GM10248 (cell line): ENCODE data around the gene ASMTL.
"Not testable (repeated sequence)": the region's sequence is repeated elsewhere in the genome, so short reads cannot be mapped to it uniquely, and the experiment has no call there.

Experiments used
- CTCF ChIA-PET: fragments of 300-600 bp; sonication (Branson Sonifier 250); formaldehyde crosslinking; extraction: SDS; loops from one replicate; lab custom pipeline; 2021; ENCODE audit warnings: antibody characterized with exemption; lab: Yijun Ruan, JAX
- POLR2A ChIA-PET: fragments of 350-650 bp; sonication (Branson Sonifier 250); formaldehyde crosslinking; extraction: SDS; loops from one replicate; lab custom pipeline; 2020; ENCODE audit warnings: antibody characterized with exemption; lab: Yijun Ruan, JAX
- DNase-seq: peaks from one replicate; pipeline ENCODE4 v3.0.0; 2012; ENCODE audit errors: extremely low spot score
- TF ChIP-seq, protein P1 (sequence below): IDR thresholded peaks from 2 replicates; pipeline ENCODE4 v1.5.1; 2012; ENCODE audit warnings: mild to moderate bottlenecking, low read depth; ENCODE audit errors: extremely low read depth, missing control alignments, control extremely low read depth

Gene ASMTL

GRCh38 chrX:1386338-1387127 is 66.2 kb downstream of the ASMTL start:
- DNase-seq = peak; percentile 3
- TF ChIP-seq, protein P1, sequence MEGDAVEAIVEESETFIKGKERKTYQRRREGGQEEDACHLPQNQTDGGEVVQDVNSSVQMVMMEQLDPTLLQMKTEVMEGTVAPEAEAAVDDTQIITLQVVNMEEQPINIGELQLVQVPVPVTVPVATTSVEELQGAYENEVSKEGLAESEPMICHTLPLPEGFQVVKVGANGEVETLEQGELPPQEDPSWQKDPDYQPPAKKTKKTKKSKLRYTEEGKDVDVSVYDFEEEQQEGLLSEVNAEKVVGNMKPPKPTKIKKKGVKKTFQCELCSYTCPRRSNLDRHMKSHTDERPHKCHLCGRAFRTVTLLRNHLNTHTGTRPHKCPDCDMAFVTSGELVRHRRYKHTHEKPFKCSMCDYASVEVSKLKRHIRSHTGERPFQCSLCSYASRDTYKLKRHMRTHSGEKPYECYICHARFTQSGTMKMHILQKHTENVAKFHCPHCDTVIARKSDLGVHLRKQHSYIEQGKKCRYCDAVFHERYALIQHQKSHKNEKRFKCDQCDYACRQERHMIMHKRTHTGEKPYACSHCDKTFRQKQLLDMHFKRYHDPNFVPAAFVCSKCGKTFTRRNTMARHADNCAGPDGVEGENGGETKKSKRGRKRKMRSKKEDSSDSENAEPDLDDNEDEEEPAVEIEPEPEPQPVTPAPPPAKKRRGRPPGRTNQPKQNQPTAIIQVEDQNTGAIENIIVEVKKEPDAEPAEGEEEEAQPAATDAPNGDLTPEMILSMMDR = no peak
- ChIA-PET POLR2A (no interaction called here), CTCF (no interaction called here)

GRCh38 chrX:1385253-1386223 is 67.2 kb downstream of the ASMTL start:
- ChIA-PET POLR2A (no interaction called here), CTCF (no interaction called here)
- TF ChIP-seq, protein P1 = no peak
- peak; percentile 10 for DNase-seq

DNA sequence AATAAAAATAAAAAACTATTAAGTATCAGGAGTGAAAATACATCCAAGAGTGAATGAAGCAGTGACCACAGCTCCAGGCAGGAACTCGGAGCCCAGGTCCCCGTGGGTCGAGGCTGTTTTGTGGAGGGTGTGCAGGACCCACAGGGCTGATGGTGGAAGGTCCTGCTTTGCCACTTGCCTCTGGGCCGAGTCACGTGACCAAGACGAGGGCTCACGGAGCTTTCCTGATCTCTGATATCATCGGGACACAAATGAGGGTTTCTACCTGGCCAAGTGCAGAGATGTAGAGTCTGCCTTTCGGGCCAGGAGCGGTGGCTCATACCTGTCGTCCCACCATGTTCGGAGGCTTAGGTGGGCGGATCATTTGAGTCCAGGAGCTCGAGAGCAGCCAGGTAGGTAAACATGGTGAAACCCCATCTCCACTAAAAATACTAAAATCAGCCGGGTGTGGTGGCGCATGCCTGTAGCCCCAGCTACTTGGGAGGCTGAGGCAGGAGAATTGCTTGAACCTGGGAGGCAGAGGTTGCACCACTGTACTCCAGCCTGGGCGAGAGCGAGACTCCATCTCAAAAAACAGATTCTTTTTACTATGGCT is 68.0 kb downstream of the ASMTL start:
- CTCF ChIA-PET = no interaction called here
- POLR2A ChIA-PET = no interaction called here
- DNase-seq = peak; percentile 11
- TF ChIP-seq, protein P1 = no peak

DNA sequence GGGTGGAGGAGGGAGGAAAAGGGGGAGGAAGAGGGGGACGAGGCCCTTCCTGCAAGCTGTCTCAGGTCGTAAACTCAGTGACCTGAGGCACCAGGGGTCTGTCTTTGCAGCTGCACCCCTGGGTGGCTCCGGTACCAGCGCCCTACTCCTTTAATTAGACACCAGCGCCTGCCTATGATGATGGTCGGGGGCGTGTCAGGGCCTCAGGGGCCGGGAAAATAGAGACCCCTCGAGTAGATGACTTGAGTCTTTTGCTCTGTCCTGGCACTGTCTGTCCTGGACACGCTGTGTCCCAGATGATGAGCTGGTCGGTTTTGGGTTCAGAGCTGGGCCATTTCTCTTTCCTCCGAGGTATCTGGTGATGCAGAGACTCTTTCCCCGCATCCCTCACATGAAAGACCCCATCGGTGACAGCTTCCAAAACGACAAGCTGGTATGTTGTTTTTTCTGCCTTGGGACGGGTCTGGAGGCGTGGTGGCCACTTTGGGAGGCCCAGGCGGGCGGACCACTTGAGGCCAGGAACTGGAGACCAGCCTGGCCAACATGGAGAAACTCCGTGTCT is 72.0 kb downstream of the ASMTL start:
- TF ChIP-seq, protein P1 = no peak
- POLR2A ChIA-PET = no interaction called here
- CTCF ChIA-PET = no interaction called here
- DNase-seq = peak; percentile 21

- POLR2A ChIA-PET = no interaction called here
- TF ChIP-seq, protein P1 = no peak
- DNase-seq = peak; percentile 10
- CTCF ChIA-PET = no interaction called here
These were observed 74.4 kb downstream of the ASMTL start for GRCh38 chrX:1378306-1378759.

DNA sequence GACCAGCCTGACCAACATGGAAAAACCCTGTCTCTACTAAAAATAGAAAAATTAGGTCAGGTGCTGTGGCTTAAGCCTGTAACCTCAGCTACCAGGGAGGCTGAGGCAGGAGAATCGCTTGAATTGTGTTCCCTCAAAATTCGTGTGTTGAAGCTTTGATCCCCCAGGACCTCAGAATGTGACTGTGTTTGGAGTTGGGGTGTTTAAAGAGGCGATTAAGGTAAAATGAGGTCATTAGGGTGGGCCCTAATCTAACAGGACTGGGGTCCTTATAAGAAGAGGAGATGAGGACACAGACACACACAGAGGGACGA is 84.4 kb downstream of the ASMTL start:
- ChIA-PET POLR2A (no interaction called here), CTCF (no interaction called here)
- TF ChIP-seq, protein P1 = no peak
- DNase-seq = no peak

- CTCF ChIA-PET, POLR2A ChIA-PET, DNase-seq: not testable (repeated sequence)
These were observed 86.3 kb downstream of the ASMTL start for GRCh38 chrX:1366363-1366762.
